ENCODE data around the gene HDAC11.
"Not testable (repeated sequence)": the region's sequence is repeated elsewhere in the genome, so short reads cannot be mapped to it uniquely, and the experiment has no call there.

HDAC11 gene

DNA sequence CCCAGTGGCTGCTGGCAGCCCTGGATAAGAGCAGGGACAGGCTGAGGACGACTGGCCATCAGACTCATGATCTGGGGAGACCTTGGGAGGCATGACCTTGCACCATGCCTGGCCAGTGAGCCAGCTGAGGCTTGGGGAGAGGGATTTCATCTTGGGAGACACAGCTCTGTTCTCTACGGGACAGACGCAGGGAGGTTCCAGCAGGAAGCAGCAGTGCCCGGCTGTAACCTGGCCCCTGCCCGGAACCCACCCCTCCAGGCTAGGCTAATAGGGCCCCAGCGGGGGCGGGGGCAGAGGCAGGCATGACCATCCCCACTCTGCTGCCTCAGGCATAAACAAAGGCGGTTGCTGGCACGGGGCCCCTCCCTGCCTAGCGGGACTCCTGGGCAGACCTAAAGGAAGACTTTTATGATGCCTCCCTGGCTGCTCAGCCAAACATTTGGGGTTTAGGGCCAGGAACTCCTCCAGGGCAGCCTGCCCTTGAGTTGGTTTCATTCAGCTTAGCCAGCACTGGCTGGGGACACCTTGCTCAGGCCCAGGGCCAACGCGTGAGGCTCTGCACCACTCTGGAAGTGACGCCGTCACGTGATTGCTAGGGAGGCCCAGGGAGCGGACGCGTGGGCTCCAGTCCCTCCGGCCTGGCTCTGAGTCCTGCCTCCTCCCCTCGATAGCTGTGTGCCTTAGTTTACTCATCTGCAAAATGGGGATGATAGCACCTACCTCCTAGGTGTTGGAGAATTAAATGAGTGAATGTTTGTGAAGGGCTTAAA is 27.6 kb downstream of the HDAC11 start:
- DNase-seq (ENCODE audit: low read depth) = no peak

- no peak for DNase-seq (ENCODE audit: low read depth)
These were observed 28.4 kb downstream of the HDAC11 start for GRCh38 chr3:13508496-13508895.

DNA sequence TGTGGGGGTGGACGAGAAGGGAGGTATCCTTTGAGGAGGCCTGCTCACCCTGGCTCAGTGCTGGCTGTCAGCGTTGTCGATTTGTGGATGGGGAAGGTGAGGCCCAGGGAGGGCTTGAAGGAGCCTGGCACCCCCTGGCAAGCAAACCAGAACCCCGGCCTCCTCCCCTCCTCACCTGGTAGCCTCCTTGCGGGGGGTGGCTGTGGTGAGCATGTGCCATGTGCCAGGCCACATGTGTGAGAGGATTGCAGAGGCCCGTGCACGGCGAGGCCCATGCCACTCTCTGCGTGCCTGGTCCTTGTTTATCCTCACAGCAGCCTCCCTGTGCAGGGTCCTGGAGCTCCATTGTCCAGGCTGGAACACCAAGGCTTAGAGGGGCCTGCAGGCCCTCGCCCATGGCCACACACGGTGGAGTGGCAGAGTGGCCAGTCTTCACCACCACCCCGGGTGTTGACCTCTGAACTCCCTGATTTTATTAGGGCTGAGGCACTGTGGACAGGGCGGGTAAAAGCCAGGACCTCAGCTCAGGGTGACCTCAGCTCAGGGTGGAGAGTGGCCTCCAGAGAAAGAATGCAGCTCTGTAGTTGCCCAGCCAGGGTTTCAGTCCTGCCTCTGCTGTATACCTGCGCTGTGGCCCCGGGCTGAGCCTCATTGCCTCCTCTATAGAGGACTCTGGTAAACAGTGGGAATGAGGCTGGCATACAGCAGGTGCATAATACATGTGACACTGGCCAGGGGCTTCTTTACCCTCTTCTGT is 29.1 kb downstream of the HDAC11 start:
- no peak for DNase-seq (ENCODE audit: low read depth)

- no peak for DNase-seq (ENCODE audit: low read depth)
These were observed 29.7 kb downstream of the HDAC11 start for GRCh38 chr3:13509816-13510192.

GRCh38 chr3:13512451-13512850 is 32.3 kb downstream of the HDAC11 start:
- no peak for DNase-seq (ENCODE audit: low read depth)

- DNase-seq (ENCODE audit: low read depth) = no peak
These were observed 33.2 kb downstream of the HDAC11 start for GRCh38 chr3:13513051-13513912.

- DNase-seq (ENCODE audit: low read depth) = no peak
These were observed 33.9 kb downstream of the HDAC11 start for GRCh38 chr3:13513913-13514517.

GRCh38 chr3:13514639-13515435 is 34.7 kb downstream of the HDAC11 start:
- no peak for DNase-seq (ENCODE audit: low read depth)

GRCh38 chr3:13515786-13516759 is 36.0 kb downstream of the HDAC11 start:
- DNase-seq (ENCODE audit: low read depth) = no peak

DNA sequence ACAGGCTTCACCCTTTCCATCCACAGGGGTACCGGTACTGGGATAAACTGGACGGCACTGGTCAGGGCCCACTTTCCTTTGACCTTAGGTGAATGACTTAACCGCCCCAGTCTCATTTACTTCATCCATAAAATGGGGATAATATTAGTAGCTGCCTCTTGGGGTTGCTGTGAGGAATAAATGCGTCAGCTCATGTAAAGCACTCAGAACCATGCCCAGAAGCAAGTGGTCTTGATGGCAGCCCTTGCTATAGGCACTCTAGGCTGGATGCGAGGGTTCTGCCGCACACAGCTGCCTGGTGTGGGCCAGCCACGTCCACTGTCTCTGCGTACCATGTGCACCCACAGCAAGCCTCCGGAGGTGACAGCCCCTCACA is 36.6 kb downstream of the HDAC11 start:
- DNase-seq (ENCODE audit: low read depth) = no peak

GRCh38 chr3:13517253-13517977 is 37.3 kb downstream of the HDAC11 start:
- DNase-seq (ENCODE audit: low read depth) = no peak

DNA sequence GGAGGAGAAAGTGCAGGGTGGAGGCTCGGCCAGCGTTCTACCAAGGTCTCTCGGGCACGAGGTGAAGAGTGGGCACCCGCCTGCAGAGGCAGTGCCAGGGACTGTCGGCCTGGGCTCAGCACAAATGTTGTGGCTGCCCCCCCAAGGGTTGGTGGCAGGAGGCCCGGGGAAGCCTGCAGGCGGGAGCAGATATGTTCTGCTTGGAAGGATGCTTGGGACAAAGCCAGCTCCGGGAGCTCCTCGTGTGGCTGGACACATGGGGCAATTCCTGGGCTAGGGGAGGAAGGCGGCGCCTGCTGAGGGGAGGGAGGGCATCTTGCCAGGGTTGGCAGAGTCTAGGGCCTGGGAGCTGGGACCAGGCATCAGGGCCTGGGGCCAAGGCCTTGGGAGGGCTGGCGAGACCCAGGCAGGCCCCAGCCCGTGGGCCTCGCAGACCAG is 38.4 kb downstream of the HDAC11 start:
- DNase-seq (ENCODE audit: low read depth) = no peak

GRCh38 chr3:13519006-13519791 is 39.1 kb downstream of the HDAC11 start:
- DNase-seq (ENCODE audit: low read depth) = no peak

DNA sequence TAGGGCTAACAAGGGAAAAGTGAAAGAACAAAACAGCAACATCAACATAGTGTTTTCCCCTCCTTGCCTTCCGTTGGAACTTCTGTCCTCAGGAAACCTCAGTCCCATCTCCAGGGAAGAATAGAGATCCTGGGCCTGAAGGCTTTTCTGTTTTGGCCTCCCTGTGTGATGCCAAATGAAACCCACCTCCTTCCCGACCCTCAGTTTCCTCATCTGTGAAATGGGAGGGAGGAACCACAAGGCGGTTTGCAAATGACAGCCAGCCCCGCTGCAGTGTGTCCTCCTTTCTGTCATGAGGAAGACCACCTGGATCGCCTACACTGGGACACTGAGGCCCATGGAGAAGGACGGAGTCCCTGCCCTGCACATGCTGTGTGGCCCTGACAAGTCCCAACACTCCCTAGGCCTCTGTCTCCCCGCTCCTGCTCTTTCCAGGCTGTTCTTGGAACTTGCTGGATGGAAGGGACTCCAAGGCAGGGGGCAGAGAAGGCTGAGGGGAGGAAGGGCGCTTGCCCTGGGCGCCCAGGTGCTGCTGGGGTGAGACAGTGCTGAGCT is 40.3 kb downstream of the HDAC11 start:
- no peak for DNase-seq (ENCODE audit: low read depth)

- no peak for DNase-seq (ENCODE audit: low read depth)
These were observed 41.2 kb downstream of the HDAC11 start for GRCh38 chr3:13521309-13521708.

DNA sequence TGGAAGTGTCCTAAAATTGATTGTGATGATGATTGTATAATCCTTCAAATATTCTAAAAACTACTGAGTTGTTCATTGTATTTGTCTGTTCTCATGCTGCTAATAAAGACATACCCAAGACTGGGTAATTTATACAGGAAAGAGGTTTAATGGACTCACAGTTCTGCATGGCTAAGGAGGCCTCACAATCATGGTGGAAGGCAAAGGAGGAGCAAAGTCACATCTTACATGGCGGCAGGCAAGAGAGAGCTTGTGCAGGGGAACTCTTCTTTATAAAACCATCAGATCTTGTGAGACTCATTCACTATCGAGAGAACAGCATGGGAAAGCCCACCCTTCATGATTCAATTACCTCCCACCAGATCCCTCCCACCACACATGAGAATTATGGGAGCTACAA is 41.6 kb downstream of the HDAC11 start:
- DNase-seq (ENCODE audit: low read depth) = not testable (repeated sequence)

- no peak for DNase-seq (ENCODE audit: low read depth)
These were observed 42.1 kb downstream of the HDAC11 start for GRCh38 chr3:13522236-13522635.

- no peak for DNase-seq (ENCODE audit: low read depth)
These were observed 45.0 kb downstream of the HDAC11 start for GRCh38 chr3:13524979-13525669.
